Measurements from ENCODE around the gene FAM83E.
A peak's percentile ranks its signal among the peaks of the same experiment; 100 is the strongest.

FAM83E gene

DNA sequence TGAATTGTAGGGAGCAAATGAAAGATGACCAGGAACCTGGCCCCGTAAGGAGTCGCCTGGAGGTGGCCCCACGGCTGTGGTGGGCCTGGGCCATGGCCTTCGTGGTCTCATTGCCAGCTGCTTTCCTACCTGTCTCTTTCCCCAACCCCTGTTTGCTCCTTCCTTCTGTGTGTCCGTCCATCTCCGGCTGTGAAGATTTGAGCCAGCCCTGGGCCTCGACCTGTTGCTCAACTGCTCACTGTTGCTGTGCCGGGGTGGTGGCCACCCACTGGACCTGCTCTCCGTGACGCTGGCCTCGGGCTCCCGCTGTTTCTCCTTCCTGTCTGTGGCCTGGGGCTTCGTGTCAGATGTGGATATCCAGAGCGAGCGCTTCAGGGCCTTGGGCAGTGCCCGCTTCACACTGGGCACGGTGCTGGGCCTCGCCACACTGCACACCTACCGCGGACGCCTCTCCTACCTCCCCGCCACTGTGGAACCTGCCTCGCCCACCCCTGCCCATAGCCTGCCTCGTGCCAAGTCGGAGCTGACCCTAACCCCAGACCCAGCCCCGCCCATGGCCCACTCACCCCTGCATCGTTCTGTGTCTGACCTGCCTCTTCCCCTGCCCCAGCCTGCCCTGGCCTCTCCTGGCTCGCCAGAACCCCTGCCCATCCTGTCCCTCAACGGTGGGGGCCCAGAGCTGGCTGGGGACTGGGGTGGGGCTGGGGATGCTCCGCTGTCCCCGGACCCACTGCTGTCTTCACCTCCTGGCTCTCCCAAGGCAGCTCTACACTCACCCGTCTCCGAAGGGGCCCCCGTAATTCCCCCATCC, 13.8 kb upstream of the FAM83E start:
- Mint-ChIP-seq H3K9me3 (no peaks in the 10 kb centered on the region), H3K4me1 (peaks cover 28% of the 10 kb centered on the region), H3K36me3 (ENCODE audit: low read depth) (no peaks in the 10 kb centered on the region), H3K27me3 (ENCODE audit: low read depth) (no peaks in the 10 kb centered on the region), H3K27ac (peak overlapping the region in 1 of 3 experiments; percentile 8), H3K4me3 (peak overlapping the region in 1 of 3 experiments; percentile 35)
- TF ChIP-seq, protein P1, sequence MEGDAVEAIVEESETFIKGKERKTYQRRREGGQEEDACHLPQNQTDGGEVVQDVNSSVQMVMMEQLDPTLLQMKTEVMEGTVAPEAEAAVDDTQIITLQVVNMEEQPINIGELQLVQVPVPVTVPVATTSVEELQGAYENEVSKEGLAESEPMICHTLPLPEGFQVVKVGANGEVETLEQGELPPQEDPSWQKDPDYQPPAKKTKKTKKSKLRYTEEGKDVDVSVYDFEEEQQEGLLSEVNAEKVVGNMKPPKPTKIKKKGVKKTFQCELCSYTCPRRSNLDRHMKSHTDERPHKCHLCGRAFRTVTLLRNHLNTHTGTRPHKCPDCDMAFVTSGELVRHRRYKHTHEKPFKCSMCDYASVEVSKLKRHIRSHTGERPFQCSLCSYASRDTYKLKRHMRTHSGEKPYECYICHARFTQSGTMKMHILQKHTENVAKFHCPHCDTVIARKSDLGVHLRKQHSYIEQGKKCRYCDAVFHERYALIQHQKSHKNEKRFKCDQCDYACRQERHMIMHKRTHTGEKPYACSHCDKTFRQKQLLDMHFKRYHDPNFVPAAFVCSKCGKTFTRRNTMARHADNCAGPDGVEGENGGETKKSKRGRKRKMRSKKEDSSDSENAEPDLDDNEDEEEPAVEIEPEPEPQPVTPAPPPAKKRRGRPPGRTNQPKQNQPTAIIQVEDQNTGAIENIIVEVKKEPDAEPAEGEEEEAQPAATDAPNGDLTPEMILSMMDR (IDR thresholded peaks at IDR 0.05; ENCODE audit: unreplicated experiment in 3 of 3): no peak

DNA sequence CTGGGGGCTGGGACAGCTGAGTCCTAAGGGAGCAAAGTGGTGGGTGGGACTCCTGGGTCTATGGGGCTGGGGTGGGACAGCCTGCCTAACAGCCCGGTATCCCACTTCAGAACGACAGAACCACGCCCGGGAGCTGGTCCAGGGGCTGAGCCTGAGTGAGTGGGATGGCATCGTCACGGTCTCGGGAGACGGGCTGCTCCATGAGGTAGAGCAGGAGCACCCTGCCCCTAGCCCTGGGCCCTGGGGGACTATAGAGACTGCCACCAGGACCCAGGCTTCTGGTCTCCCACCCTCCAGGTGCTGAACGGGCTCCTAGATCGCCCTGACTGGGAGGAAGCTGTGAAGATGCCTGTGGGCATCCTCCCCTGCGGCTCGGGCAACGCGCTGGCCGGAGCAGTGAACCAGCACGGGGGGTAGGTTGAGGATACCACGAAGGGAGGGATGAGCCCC, 13.0 kb upstream of the FAM83E start:
- TF ChIP-seq, protein P1 (IDR thresholded peaks at IDR 0.05; ENCODE audit: unreplicated experiment in 3 of 3): no peak
- no peak overlapping the region for H3K4me3 Mint-ChIP-seq
- H3K4me1 Mint-ChIP-seq: peaks cover 34% of the 10 kb centered on the region
- H3K27me3 Mint-ChIP-seq (ENCODE audit: low read depth): no peaks in the 10 kb centered on the region
- H3K36me3 Mint-ChIP-seq (ENCODE audit: low read depth): no peaks in the 10 kb centered on the region
- no peak overlapping the region for H3K27ac Mint-ChIP-seq
- no peaks in the 10 kb centered on the region for H3K9me3 Mint-ChIP-seq

DNA sequence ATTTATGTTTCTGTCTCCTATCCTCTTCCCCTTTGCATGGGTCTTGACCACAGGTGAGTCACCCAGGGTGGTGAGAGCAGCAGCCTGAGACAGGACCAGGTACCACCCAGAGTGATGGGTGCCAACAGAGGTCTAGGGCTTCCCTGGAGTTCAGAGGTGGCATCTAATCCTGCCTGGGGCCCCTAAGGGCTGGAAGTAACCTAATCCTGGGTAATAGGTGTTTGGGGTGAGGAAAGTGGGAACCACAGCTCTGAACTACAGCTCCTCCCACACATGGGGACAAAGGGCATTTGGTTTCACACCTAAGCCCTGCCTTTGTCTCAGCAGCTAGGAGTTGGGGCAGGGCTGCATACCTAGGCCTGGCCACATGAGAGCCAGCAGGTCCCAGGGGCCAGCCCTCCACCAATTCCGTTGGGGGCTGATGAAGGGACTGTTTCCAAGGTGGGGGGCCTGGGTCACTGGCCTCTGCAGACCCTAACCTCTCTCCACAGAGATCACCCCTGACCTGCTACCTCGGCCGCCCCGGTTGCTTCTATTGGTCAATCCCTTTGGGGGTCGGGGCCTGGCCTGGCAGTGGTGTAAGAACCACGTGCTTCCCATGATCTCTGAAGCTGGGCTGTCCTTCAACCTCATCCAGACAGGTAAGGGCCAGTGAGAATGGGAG, 12.5 kb upstream of the FAM83E start:
- H3K27ac Mint-ChIP-seq: no peak overlapping the region
- H3K4me3 Mint-ChIP-seq: peak overlapping the region in 2 of 3 experiments; percentile 31 to 51
- no peaks in the 10 kb centered on the region for H3K27me3 Mint-ChIP-seq (ENCODE audit: low read depth)
- TF ChIP-seq, protein P1 (IDR thresholded peaks at IDR 0.05; ENCODE audit: unreplicated experiment in 3 of 3): no peak
- H3K36me3 Mint-ChIP-seq (ENCODE audit: low read depth): no peaks in the 10 kb centered on the region
- peaks cover 33% of the 10 kb centered on the region for H3K4me1 Mint-ChIP-seq
- no peaks in the 10 kb centered on the region for H3K9me3 Mint-ChIP-seq

DNA sequence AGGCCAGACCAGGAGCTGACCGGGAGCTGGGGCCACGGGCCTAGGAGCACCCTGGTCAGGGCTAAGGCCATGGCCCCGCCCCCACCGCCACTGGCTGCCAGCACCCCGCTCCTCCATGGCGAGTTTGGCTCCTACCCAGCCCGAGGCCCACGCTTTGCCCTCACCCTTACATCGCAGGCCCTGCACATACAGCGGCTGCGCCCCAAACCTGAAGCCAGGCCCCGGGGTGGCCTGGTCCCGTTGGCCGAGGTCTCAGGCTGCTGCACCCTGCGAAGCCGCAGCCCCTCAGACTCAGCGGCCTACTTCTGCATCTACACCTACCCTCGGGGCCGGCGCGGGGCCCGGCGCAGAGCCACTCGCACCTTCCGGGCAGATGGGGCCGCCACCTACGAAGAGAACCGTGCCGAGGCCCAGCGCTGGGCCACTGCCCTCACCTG, 11.0 kb upstream of the FAM83E start:
- Mint-ChIP-seq H3K27ac (no peak overlapping the region), H3K36me3 (ENCODE audit: low read depth) (no peaks in the 10 kb centered on the region), H3K4me3 (peak overlapping the region in 1 of 3 experiments; percentile 90), H3K4me1 (peaks cover 41% of the 10 kb centered on the region), H3K9me3 (no peaks in the 10 kb centered on the region), H3K27me3 (ENCODE audit: low read depth) (no peaks in the 10 kb centered on the region)
- TF ChIP-seq, protein P1 (IDR thresholded peaks at IDR 0.05; ENCODE audit: unreplicated experiment in 3 of 3): no peak

DNA sequence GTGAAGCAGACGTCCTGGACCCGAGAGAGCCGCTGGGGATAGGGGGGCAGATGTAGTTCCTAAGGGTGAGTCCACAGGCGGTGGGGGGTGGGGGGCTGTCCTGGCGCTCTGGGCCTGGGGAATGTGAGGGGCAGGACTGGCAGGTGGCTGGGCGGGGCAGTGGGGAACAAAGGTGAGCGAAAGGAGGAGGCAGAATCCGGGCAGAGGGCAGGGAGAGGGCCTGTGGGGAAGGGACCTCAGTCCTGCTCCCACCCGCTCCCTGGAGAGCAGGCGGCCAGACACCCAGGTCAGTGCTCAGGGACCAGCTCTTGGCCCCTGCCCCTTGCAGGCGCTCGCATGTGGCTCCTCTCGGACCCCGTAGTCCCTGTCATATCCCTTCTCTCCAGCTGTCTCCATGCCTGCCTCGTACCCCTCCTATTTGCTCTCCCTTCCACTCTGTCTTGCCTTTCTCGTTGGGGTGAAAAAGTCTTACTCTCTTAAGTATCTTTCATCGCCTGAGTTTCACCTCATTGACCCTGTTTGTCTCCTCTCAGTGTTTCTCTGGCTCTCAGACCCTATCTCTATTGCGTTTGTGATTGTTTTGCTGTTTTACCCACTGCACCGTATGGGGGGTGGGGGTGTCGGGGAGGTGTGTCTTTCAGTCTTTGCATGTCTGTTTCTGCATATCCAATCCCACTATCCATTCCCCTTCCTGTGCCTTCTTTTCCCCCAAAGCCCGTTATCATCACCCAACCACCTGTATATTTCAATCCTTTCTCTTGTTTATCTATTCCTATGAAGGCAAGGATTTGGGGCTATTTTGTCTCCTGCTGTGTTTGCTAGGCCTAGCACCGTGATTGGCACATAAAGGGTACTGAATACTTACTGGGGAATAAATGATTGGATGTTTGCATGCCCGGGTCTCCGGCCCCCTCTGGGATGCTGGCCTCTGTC, 10.2 kb upstream of the FAM83E start:
- Mint-ChIP-seq H3K9me3 (no peaks in the 10 kb centered on the region), H3K27me3 (ENCODE audit: low read depth) (no peaks in the 10 kb centered on the region), H3K4me1 (peaks cover 33% of the 10 kb centered on the region), H3K36me3 (ENCODE audit: low read depth) (no peaks in the 10 kb centered on the region), H3K4me3 (peak overlapping the region; percentile 87 to 90 (median 88)), H3K27ac (peak overlapping the region; percentile 71 to 99 (median 76))
- TF ChIP-seq, protein P1 (IDR thresholded peaks at IDR 0.05; ENCODE audit: unreplicated experiment in 3 of 3): no peak

Measured in nephron (organoid).